HG02981 (cell line): ENCODE results near the gene SLCO4A1.
A peak's percentile ranks its signal among the peaks of the same experiment; 100 is the strongest.

Experiments used
- ATAC-seq: cut with Tn5 transposase; IDR thresholded peaks from one replicate; pipeline ENCODE4 v1.9.1; 2021; ENCODE audit warnings: mild to moderate bottlenecking, moderate library complexity; ENCODE audit not compliant: unreplicated experiment

SLCO4A1 gene

DNA sequence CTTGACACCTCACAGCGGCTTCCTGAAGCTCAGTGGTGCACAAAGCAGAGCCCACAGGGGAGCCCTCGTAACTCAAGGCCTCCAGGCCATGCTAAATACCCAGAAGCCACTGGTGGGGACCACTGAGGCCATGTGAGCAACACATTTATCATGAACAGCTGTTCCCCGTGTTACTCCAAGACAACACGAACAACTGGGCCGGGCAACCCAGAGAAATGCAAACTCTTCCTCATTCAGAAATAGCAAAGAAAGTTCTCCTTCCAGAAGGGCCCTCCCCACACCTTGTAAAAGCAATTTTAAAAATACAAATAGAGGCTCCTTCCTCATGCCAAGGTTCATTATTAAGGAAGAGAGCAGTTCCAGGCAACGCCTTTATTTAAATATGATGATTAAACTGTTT lies 36.3 kb upstream of the SLCO4A1 start:
- ATAC-seq = no peak

- no peak for ATAC-seq
Measured at GRCh38 chr20:62606551-62607201, 35.6 kb upstream of the SLCO4A1 start.

- no peak for ATAC-seq
Measured at GRCh38 chr20:62607366-62608217, 34.7 kb upstream of the SLCO4A1 start.

DNA sequence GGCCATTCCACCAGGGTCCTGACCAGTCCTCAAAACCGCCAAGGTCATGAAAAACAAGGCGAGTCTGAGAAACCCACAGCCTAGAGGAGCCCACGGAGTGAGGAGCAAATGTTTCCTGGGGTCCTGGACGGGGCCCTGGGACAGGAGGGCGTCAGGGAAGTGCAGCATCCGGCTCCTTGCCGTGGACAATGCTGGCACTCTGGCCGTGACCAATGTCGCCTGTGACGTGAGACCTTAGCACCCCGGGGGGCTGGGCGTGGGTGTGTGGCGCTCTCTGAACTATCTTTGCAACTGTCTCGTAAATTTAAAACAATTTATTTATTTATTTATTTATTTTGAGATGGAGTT lies 34.1 kb upstream of the SLCO4A1 start:
- no peak for ATAC-seq

GRCh38 chr20:62609279-62609720 lies 33.0 kb upstream of the SLCO4A1 start:
- no peak for ATAC-seq

DNA sequence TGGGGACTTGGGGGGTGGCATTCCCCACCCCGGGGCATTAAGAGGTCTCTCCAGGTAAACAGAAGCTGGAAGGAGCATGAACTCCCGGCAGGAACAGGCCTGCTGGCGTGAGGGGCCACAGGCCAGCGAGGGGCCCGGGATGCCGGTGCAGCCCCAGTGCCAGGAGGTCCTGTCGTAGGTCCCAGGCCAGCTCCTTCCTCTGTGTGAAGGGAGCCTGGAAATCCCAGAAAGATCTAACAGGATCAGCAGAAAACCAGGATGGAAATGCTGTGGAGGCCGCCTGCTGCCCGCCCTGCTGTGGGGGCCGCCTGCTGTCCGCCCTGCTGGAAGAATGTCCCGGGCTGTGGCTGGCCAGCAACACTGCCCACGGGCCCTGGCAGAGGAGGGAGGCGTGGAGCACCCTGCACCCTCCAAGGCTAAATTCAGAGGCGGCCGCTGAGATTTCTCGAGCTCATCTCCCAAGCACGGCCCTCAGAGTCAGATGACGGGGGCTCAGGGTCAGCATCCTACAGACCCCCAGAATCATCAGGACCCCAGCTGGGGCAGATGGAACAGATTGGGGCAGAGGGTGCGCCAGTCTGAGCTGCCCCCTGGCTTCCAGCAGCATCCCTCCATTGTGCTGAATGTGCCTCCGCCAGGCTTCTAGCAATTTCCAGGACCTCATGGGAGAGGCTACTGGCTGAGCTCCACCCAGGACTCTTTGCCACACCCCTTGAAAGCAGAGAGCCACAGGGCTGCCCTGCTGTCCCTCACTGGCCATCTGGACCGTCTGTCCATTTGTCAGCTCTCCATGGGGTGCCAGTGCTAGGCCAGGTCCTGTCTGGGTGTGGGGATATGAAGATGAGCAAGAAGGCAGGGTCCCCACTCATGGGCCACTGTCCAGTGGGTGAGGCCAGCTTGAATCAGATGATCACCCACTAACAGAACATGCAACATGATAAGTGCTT lies 32.2 kb upstream of the SLCO4A1 start:
- no peak for ATAC-seq

GRCh38 chr20:62611012-62611411 lies 31.3 kb upstream of the SLCO4A1 start:
- no peak for ATAC-seq

- no peak for ATAC-seq
Measured at GRCh38 chr20:62611819-62612218, 30.5 kb upstream of the SLCO4A1 start.

- ATAC-seq = no peak
Measured at GRCh38 chr20:62614085-62614960, 28.0 kb upstream of the SLCO4A1 start.

DNA sequence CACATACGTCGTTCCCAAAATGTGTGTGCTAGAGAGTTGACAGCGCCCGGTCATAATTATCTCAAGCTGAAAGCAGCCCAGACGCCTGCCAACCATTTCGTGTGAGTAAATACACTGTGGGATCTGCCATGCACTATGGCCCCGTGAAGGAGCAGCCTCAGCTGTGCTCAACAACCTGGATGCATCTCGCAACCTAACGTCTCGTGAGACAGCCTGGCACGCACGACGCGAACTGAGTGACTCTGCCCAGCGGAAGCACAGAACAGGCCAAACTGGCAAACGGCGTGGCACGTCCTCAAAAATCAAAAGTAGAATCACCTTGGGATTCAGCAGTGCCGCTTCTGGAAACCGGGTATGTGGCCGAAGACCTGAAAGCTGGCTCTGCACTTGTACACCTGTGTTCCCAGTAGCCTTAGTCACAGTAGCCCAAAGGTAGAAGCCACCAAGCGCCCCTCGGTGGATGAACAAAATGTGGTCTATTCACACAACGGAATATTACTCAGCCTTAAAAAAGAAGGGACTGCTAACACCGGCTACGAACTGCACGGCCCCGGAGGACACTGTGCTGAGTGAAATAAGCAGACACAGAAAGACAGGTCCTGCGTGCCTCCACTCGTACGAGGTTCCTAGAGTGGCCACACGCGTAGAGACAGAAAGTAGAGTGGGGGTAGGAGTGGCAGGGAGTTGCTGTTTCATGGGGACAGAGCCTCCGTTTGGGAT lies 27.2 kb upstream of the SLCO4A1 start:
- no peak for ATAC-seq

- no peak for ATAC-seq
Measured at GRCh38 chr20:62615750-62616251, 26.5 kb upstream of the SLCO4A1 start.

DNA sequence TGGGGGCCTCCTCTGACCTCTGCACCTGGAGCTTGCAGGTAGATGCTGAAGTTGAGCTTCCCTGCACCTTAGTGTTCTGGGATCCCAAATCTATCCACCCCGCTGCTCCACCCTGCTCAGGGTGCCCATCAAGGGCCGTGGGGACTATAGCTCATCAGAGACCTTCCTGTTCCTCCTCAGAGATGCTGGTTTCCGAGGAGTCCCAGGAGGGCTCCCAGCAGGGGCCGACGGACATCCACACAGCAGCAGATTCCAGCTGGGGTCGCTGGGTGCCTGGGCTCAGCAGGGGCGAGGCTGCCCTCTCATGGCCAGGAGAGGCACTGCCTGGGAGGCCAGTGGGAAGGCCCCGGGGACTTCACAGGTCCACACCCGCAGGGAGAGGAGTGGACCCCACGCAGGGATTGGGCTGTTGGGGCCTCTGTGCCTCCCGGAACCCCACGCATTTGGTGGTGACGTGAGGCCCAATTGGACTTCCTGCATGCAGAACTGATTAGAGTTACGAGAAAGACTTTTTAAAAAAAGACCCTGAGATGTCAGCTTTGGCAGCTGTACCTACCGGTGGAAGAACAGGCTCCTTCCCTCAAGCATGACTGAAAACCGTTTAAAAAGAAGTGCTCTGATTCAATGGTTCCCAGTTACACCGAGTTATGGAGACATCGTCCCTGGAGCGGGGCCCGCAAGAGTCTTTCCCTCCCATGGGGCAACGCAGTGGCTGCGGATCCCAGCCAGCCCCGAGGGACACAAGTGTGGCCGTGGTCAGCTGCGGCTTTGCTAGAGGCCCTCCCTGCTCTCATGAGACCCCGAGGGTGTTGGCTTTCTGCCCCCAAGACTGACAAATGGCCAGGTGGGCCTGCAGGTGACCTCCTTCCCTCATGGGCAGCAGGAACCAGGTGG lies 25.3 kb upstream of the SLCO4A1 start:
- no peak for ATAC-seq

DNA sequence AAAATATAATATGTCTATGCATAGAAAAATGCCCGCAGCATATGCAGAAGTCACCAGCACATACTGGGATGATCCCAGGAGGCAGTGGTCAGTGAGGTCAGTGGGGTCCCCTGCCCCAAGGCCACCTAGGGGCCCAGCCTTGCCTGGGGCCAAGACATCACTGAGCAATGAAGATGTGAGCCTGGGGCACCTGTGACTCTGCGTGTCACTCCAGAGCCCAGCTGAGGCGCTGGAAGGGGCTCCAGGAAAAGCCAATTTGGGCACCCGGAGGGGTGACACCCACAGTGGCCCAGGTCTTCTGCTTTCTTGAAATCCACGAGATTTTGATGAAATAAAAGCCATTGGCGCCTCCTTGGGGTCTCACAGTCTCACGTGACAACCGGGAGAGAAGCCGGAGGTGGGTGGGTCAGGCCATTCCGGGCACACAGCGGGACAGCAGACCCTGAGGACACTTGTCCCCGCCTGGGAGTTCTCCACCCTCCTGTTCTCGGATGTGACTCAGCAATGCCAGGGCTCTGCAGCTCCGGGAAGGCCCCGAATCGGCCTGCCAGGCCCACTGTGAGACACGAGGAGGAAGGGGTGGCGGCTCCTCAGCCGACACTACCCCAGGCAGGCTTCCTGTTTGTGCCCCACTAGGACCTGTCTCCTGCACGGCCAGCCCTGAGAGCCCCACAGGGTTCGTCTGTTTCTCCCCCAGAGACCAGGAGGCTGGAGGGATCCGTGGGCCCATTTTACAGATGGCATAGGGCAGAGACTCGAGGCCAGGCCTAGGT lies 24.4 kb upstream of the SLCO4A1 start:
- peak; percentile 25 for ATAC-seq

DNA sequence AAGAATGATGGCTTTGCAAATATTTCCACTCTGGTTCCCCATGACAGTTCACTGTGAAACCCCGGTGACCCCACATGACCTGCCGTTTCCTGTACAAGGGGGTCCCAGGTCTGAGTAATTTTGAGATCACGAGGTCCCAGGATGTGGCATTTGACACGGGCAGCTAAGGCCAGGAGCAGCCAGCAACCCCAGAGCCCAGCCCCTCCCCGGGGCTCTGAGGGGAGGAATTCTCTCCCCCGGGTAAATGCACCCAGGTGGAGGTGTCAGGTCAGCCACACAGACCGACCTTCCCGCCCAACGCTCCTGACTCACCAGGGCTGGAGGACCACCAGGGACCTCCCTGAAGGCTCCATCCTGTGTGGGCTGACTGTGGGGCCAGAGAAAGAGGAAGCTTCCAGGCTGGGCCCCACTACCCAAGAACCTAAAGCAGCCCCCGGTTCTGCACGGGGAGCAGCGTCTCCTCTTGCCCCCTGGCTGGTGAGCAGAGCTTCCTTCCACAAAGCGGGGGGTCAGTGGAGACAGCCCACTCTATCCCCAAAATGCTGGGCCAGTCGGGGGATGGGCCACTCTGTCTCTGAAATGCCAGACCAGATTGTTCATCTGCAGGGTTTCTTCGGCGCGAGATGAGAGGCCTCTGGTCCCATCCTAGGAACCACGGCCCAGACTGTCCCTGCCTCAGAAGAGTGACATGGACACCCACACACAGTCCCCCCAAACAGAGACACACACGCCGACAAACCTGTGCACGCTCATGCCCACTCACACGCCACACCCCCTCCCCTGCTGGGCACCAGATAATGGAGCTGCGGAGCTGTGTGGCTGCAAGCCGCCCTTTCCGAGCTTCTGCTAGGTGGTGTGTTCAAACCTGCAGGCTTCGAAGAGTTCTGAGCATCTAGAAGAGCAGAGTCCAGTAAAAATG lies 23.4 kb upstream of the SLCO4A1 start:
- ATAC-seq = peak; percentile 46

GRCh38 chr20:62620625-62621024 lies 21.7 kb upstream of the SLCO4A1 start:
- ATAC-seq = no peak

DNA sequence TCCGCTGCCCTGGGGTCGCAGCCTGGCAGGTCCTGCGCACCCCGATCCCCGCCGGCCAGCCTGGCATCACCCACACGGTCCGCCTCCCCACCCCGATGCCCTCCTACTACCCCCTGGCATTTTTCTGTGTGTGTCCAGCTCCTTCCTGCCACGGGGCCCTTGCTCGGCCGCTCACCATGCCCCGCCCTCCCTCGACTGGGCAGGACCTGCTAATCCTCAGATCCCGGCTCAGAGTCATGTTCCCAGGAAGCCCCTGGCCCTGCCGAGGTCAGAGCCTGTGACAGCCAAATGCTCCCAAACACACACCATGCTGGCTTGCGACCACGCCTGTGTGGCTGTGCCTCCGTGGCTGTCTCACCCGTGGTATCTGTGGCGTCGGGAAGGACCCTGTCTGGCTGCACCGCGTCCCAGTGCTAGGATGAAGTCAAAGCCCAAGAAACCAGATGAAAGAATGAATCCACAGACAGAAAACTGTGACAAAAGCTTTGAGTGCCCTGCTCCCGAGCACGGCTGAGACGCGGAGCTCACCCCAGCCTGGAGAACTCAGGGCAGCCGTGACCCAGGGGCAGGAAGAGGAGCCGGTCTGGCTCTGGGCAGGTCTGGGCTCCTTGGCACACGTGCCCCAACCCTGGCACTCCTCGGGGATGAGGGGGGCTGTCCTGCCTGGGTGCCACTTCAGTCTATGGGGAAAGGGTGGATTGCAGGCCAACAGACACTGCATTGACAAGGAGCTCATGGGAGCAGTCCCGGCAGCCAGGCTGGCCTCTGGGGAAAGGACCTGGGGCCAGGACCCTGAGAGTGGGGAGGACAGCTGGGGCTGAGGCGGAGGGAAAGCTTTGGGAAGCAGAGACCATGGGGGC lies 20.8 kb upstream of the SLCO4A1 start:
- no peak for ATAC-seq
